ENCODE results near the gene IL17RD. TPM values are rescaled to one million over a fixed set of nuclear protein-coding genes. Genes with fewer than 3 reads are reported as not detected.

The IL17RD gene
- total RNA-seq, 1 donor from 2014 or later, result 10.7 TPM

DNA sequence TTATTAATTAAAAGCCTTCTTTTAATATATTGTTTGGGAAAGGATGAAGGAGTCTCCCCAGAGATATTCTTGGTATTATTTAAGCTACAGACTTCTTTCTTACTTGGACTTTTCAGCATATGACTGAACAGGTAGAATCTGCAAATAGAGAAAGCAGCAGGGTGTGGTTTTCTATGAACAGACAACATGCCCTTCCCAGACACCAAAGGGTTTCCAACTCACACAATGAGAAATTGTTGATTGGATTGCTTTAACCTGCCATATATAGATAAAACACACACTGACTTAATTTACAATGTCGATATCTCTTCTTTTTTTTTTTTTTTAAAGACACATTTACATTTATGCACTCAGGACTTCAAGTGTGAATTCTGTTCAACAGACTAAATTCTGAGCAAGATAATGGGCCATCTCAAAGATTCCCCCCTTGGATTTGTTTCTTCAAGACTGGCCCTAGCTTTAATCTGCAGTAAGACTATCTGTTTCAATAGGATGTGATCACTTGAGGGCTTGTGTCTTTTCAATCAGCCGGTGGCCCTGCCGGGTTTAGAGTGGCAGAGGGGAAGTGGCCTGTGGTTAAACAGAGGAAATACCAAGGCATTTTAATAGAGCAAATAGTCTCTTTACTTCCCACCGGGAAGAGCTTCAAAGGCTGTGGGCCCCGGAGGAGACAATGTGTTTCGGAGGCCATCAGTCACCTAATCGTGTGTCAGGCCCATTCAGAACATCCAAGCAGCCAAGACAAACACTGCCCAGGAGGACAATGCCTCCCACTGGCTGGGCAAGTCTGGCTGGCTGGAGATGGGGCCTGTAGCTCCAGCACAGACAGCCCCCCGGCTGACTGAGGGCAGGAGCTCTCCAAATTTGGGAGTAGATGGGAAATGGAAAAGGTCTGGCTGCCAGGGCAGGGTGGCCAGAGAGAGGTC lies 6.1 kb downstream of the IL17RD start:
- no peak for TF ChIP-seq CTCF (IDR thresholded peaks at IDR 0.05; ENCODE audit: unreplicated experiment)
- Mint-ChIP-seq H3K9me3 (ENCODE audit: unreplicated experiment) (no peaks in the 10 kb centered on the region), H3K27ac (ENCODE audit: unreplicated experiment) (no peak overlapping the region), H3K27me3 (ENCODE audit: unreplicated experiment) (peaks cover 18% of the 10 kb centered on the region), H3K4me3 (ENCODE audit: unreplicated experiment) (no peak overlapping the region), H3K36me3 (ENCODE audit: low read depth, unreplicated experiment) (peaks cover 9% of the 10 kb centered on the region), H3K4me1 (ENCODE audit: unreplicated experiment) (peaks cover 59% of the 10 kb centered on the region)
- peak; percentile 29 for DNase-seq (ENCODE audit: low spot score)

GRCh38 chr3:57158325-57158724 lies 6.8 kb downstream of the IL17RD start:
- TF ChIP-seq CTCF (IDR thresholded peaks at IDR 0.05; ENCODE audit: unreplicated experiment), result no peak
- DNase-seq (ENCODE audit: low spot score), result no peak
- peaks cover 17% of the 10 kb centered on the region for H3K27me3 Mint-ChIP-seq (ENCODE audit: unreplicated experiment)
- peaks cover 9% of the 10 kb centered on the region for H3K36me3 Mint-ChIP-seq (ENCODE audit: low read depth, unreplicated experiment)
- no peak overlapping the region for H3K4me3 Mint-ChIP-seq (ENCODE audit: unreplicated experiment)
- no peak overlapping the region for H3K27ac Mint-ChIP-seq (ENCODE audit: unreplicated experiment)
- peaks cover 54% of the 10 kb centered on the region for H3K4me1 Mint-ChIP-seq (ENCODE audit: unreplicated experiment)
- no peaks in the 10 kb centered on the region for H3K9me3 Mint-ChIP-seq (ENCODE audit: unreplicated experiment)

DNA sequence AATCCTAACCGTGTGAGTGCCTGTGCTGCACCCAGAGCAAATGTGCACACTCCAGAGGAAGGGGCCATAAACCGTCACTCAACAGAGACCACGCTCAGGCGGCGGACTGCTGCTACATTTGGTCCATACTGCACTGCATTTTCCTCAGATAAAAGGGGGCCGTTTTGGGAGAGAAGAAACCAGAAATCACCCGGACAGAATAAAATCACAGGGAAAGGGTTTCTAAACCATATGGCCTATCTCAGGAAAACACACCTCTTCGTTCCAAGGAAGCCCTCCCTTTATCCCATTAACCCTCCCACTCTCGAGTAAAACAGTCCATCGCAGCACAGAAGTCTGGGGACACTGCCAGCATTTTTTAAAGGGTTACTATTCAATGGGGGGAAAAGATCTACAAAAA lies 7.6 kb downstream of the IL17RD start:
- Mint-ChIP-seq H3K27me3 (ENCODE audit: unreplicated experiment) (peaks cover 12% of the 10 kb centered on the region), H3K4me3 (ENCODE audit: unreplicated experiment) (no peak overlapping the region), H3K27ac (ENCODE audit: unreplicated experiment) (no peak overlapping the region), H3K4me1 (ENCODE audit: unreplicated experiment) (peaks cover 47% of the 10 kb centered on the region), H3K36me3 (ENCODE audit: low read depth, unreplicated experiment) (peaks cover 6% of the 10 kb centered on the region), H3K9me3 (ENCODE audit: unreplicated experiment) (no peaks in the 10 kb centered on the region)
- no peak for DNase-seq (ENCODE audit: low spot score)
- no peak for TF ChIP-seq CTCF (IDR thresholded peaks at IDR 0.05; ENCODE audit: unreplicated experiment)

GRCh38 chr3:57155310-57155643 lies 9.9 kb downstream of the IL17RD start:
- no peak overlapping the region for H3K27ac Mint-ChIP-seq (ENCODE audit: unreplicated experiment)
- H3K4me3 Mint-ChIP-seq (ENCODE audit: unreplicated experiment), result no peak overlapping the region

More at GRCh38 chr3:57155310-57155643, 9.9 kb downstream of the IL17RD start:
- Mint-ChIP-seq H3K36me3 (ENCODE audit: low read depth, unreplicated experiment) (peaks cover 4% of the 10 kb centered on the region), H3K4me1 (ENCODE audit: unreplicated experiment) (peaks cover 40% of the 10 kb centered on the region), H3K9me3 (ENCODE audit: unreplicated experiment) (no peaks in the 10 kb centered on the region), H3K27me3 (ENCODE audit: unreplicated experiment) (peaks cover 15% of the 10 kb centered on the region)
- TF ChIP-seq CTCF (IDR thresholded peaks at IDR 0.05; ENCODE audit: unreplicated experiment), result no peak
- no peak for DNase-seq (ENCODE audit: low spot score)

Data from endothelial cell (in vitro differentiated cells).